Activated T-cell treated with anti-CD3 and anti-CD28 coated beads, Interleukin-2, amount 50 U/mL, for 1 hour (primary cell): ENCODE results near the gene KRTAP10-6.
"Not testable (repeated sequence)": the region's sequence is repeated elsewhere in the genome, so short reads cannot be mapped to it uniquely, and the experiment has no call there.

ENCODE experiments used
- DNase-seq: peaks from one replicate; pipeline ENCODE4 v3.0.0-alpha.2; 2020

The KRTAP10-6 gene

DNA sequence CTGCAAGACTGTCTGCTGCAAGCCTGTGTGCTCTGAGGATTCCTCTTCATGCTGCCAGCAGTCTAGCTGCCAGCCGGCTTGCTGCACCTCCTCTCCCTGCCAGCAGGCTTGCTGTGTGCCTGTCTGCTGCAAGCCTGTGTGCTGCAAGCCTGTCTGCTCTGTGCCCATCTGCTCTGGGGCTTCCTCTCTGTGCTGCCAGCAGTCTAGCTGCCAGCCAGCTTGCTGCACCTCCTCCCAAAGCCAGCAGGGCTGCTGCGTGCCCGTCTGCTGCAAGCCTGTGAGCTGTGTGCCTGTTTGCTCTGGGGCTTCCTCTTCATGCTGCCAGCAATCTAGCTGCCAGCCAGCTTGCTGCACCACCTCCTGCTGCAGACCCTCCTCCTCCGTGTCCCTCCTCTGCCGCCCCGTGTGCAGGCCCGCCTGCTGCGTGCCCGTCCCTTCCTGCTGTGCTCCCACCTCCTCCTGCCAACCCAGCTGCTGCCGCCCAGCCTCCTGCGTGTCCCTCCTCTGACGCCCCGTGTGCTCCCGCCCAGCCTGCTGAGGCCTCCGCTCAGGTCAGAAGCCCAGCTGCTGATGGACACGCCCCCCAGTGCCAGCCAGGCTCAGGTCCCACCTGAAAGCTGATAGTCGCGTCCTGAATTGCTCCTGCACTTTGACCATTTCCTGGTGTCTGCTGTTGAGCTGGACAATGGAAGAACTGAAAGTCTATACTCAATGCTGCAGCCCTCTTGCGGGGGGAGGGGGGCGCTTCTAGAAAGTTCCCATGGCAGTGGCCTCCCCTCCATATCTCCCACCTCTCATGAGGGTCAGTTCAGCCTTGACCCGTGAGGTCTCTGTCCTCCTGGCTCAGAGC is 17.6 kb downstream of the KRTAP10-6 start:
- no peak for DNase-seq

GRCh38 chr21:44573630-44574456 is 18.5 kb downstream of the KRTAP10-6 start, which contains the start of gene KRTAP10-4:
Gene KRTAP10-4, plus strand, starts transcription at chr21:44573729. Its CDS starts 30 bp downstream, at chr21:44573759.
- DNase-seq: not testable (repeated sequence)

GRCh38 chr21:44572959-44573583 is 19.2 kb downstream of the KRTAP10-6 start:
- DNase-seq: no peak

GRCh38 chr21:44571844-44572782 is 20.2 kb downstream of the KRTAP10-6 start:
- DNase-seq: no peak

DNA sequence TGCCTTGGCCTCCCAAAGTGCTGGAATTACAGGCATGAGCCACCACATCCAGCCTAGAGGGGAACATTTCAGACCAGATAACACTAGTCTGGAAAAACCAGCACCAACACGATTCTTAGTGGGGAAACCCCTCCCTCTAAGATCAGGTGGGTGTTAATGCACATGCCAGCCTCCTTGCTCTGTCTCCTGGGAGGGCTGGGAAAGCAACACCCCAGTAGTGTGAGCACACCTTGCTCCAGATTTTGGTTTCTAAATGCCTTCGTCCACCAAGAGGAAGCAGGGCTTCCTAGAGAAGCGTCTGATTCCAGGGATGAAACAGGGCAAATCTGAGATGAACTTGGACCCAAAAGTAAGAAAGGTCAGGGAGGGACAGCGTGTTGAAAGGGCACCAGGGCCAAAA is 21.0 kb downstream of the KRTAP10-6 start:
- no peak for DNase-seq

GRCh38 chr21:44569861-44570517 is 22.3 kb downstream of the KRTAP10-6 start:
- no peak for DNase-seq

GRCh38 chr21:44568667-44569556 is 23.4 kb downstream of the KRTAP10-6 start:
- no peak for DNase-seq

DNA sequence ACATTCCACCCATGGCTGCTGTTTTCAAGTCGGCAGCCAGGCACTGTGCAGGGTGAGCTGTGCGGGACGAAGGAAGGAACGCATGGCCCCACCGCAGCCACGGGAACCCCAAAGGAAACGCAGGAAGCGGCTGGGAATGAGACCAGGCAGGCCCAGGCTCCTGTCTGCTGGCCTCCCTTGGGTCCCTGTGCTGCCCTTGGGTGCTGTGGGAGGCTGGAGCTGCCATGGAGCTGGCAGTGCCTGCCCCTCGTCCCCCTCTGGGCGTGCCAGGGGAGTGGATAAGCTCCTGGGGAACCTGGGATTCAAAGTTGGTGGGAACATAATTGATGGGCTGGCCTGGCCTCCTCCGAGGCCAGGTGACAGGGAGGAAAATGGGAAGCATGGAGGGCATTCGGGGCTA is 24.0 kb downstream of the KRTAP10-6 start:
- no peak for DNase-seq

- no peak for DNase-seq
Observed at GRCh38 chr21:44567481-44568171, 24.7 kb downstream of the KRTAP10-6 start.

GRCh38 chr21:44566403-44566802 is 25.9 kb downstream of the KRTAP10-6 start:
- no peak for DNase-seq

- no peak for DNase-seq
Observed at GRCh38 chr21:44564886-44565598, 27.3 kb downstream of the KRTAP10-6 start.

GRCh38 chr21:44564099-44564498 is 28.2 kb downstream of the KRTAP10-6 start:
- no peak for DNase-seq

- DNase-seq: no peak
Observed at GRCh38 chr21:44558695-44559094, 33.6 kb downstream of the KRTAP10-6 start, which contains the start of gene KRTAP10-3. Gene KRTAP10-3, minus strand, starts transcription at chr21:44558795. Its CDS starts 80 bp downstream, at chr21:44558715.

GRCh38 chr21:44558329-44558675 is 34.0 kb downstream of the KRTAP10-6 start:
- DNase-seq: not testable (repeated sequence)

- DNase-seq: no peak
Observed at GRCh38 chr21:44557491-44558328, 34.6 kb downstream of the KRTAP10-6 start.

DNA sequence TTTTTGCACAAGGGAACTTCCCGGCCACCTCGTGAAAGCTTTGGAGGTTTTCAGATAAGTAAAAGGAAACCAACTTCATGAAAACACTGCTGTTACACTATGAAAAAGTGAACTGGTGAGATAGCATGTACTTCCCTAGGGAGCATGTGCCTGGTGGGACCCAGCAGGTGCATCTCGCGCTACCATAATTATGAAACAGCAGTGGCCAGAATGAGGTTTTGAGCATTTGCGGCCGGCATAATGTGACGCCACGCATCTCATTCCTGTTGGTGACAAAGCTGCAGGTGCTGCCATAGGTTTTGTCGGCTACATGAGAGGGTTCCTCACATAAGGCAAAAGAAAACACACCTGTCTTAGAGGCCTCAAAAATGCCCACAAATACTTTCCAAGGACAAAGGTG is 35.4 kb downstream of the KRTAP10-6 start:
- DNase-seq: no peak

DNA sequence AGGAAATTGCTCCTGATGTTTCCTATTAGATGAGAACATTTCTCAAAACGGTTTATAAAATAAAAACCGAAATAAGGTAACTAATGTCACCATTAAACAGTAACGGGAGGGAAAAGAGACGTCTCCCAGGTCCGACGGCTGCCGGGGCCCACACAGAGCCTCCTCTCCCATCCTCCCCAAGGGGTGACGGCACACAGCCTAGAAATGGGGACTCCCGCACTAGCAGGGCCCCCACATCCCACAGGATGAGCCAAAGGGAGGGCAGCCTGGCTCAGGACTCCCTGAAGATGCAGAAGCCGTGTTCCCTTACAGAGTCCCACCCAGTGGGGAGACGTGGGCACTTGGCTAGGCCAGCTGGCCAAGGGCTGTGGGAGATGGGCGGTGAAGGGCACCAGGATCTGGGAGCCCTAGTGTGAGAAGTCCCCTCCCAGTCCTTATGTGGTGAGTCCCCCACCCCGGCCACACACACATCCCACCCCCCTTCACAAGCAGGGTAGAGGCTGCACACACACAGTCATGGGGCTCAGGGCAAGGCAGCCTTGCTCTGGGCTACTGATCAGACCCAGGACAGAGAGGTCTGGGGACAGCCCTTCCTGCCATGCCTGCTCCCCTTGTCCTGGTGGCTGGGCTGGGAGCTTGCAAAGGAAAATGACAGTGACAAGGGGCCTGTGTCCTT is 37.0 kb downstream of the KRTAP10-6 start:
- DNase-seq: no peak

GRCh38 chr21:44552681-44553080 is 39.6 kb downstream of the KRTAP10-6 start:
- no peak for DNase-seq
